GM18505 (cell line): ENCODE measurements around the gene ARF3.
"Not testable (repeated sequence)": the region's sequence is repeated elsewhere in the genome, so short reads cannot be mapped to it uniquely, and the experiment has no call there.

Source experiments
- ATAC-seq: cut with Tn5 transposase; IDR thresholded peaks from one replicate; pipeline ENCODE4 v1.9.1; 2021; ENCODE audit not compliant: unreplicated experiment
- POLR2A ChIP-seq: IDR thresholded peaks from 4 replicates; pipeline ENCODE4 v1.6.1; 2011; ENCODE audit warnings: borderline replicate concordance; ENCODE audit not compliant: insufficient read depth, insufficient read length; ENCODE audit errors: extremely low read depth

Gene ARF3

DNA sequence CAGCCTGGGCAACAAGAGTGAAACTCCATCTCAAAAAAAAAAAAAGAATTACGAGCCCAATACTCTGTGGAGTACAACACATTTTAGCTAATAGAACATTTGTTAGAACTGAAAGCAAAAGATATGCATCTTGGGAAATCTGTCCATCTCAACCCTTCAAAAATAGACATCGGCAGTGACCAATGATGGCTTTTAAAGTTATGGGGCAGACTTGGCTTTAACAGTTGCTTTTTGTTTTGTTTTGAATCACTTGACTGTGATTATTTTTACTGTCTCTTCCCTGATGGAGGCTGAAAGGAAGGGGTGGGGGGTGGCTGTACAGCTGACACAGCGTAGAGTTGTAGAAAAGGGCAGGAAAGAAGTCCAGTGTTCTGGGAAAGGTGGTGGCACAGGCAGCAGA, 34.2 kb downstream of the ARF3 start:
- ATAC-seq, result no peak
- no peak for TF ChIP-seq POLR2A

DNA sequence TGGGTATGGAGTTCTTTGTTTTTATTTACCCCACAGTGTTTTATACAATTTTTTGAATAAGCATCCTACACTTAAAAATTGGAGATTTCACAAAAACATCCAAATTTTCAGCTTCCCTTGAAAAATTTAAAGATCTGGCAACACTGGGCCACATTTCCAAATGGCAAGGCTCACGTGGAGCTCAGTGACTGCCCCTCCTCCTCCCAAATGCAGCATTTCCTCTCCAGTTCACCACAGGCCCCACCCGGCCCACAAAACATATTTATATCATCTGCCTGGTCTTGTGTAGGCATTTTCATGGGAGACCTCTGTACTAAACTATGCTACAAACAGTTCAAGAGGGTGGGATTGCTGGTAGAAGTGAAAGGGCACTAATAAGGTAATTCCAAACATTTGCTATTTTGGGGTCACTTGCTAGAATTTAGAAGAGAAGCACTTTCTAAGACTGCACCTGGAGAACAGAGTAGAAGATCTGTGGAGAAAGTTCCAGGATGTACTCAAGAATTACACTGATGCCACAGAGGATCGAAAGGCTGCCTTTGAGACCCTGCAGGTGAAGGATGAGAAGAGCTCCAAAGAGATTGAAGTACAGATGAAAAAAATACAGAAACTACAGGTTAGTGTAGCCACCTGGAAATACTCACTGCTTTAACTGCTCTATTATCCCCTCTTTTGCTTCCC, 39.3 kb downstream of the ARF3 start:
- no peak for TF ChIP-seq POLR2A

DNA sequence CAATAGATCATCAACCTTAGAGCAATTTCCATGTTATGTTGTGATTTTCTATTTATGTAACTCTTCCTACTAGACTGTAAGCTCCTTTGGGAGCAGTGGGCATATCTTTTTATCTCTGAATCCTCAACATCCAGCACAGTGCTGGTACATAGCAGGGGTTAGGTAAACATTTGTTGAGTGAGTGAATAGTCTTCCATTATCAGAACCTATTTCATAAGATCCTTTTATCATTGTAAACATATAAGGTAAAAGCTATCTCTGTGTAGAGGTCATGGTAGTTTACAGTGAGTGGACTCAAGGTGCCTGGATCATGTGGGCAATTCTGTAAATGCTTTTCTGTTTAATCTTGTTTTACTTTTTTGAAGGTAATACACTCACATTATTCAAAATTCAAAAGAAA, 47.1 kb downstream of the ARF3 start:
- no peak for TF ChIP-seq POLR2A
- ATAC-seq, result no peak

More for the DNA sequence above, 39.3 kb downstream of the ARF3 start:
- no peak for ATAC-seq

DNA sequence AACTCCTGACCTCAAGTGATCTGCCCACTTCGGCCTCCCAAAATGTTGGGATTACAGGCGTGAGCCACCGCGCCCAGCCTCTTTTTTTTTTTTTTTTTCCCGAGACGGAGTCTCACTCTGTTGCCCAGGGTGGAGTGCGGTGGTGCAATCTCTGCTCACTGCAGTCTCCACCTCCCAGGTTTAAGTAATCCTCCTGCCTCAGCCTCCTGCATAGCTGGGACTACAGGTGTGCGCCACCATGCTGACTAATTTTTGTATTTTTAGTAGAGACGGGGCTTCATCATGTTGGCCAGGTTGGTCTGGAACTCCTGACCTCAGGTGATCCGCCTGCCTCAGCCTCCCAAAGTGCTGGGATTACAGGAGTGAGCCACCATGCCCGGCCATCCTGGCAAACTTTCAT, 47.6 kb downstream of the ARF3 start:
- not testable (repeated sequence) for ATAC-seq

DNA sequence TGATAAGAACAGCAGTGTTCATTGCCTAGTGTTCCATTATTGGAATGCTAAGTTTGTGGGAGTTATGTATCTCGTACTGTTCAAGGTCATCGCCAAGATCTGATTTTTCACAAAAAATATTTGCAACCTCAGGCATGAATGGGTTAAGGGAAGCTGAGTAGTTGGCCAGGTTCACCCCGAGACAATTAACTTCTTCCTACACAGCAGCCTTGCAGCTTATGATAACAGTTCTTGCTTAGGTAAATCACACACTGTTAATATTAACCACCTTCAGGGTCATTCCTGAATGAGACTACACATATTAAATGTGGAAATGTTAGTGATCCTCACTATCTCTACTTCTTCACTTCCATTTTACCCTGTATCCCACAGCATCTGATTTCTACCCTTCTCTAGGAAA, 50.0 kb downstream of the ARF3 start:
- no peak for ATAC-seq

DNA sequence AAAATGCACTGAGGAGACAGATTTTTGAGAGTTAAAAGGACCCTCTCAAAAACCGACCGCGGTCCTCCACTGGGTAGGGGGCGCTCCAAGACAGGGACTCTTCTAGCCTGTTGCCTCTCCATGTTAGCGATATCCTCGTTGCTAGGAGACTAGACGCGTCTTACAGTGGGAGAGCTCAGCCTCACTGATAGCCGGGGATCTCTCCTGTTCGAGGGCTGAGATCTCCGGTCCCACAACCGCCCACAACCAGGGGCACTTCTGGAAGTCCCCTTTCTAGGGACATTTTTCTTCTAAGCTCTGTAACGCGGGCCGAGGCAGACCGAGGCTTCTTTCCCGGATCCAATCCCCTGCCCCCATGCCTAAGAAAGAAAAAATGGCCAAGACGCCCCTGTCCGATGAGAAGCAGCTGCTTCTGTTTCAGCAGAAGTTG, 53.3 kb downstream of the ARF3 start:
- peak; percentile 61 for ATAC-seq
- TF ChIP-seq POLR2A, result no peak

More for the DNA sequence above, 50.0 kb downstream of the ARF3 start:
- TF ChIP-seq POLR2A, result no peak

DNA sequence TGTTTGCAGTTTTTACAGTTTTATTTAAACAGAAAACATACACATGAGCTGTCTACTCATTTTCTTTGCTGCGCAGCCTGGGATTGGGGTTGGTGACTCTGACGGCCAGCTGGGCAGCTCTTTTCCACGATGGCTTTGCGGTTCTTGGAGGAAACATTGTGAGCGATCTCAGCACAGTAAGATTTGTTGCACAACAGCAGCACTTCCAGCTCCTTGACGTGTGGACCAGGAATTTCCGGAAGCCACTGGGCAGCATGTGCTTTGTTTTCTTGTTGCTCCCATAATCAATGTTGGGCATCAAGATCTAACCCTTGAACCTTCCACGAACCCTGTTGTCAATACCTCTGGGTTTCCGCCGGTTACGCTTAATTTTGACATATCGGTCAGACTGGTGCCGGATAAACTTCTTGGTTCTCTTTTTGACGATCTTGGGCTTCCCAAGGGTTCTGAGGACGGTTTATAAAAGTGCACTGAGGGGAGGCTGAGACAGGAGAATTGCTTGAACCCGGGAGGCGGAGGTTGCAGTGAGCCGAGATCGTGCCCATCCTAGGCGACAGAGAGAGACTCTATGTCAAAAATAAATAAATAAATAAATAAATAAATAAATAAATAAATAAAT, 53.8 kb downstream of the ARF3 start:
- ATAC-seq, result no peak
- TF ChIP-seq POLR2A, result no peak

DNA sequence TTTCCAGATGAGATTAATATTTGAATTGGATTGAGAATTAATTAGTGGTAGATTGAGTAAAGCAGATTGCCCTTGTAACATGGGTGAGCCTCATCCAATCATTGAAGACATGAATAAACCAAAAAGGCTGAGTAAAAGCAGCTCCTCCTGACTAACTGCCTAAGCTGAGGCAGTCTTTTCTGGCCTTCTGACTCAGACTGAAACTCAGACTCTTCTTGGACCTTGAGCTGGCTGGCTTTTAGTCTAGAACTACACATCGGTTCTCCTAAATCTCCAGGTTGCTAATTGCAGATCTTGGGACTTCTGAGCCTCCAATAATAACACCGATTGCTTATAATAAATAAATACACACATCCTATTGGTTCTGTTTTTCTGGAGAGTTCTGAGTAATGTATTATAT, 56.0 kb downstream of the ARF3 start:
- no peak for TF ChIP-seq POLR2A
- ATAC-seq, result no peak

DNA sequence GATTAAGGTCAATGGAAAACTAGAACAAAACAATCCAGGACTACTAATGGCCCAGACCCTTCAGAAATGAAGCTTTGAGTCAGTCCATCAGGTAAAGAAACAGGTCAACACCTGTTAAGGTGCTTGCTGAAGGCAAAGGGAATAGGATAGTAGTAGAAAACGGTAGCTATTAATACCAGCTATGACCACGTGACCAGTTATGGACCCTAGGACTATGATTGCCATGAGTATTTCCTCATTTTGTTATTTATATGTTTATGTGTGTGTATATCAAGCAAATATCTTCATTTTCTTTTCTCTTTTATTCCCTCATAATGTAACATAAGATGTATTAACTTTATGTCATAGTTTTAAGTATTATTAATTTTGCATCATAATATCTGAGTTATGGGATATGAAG, 57.6 kb downstream of the ARF3 start:
- no peak for ATAC-seq
- no peak for TF ChIP-seq POLR2A

DNA sequence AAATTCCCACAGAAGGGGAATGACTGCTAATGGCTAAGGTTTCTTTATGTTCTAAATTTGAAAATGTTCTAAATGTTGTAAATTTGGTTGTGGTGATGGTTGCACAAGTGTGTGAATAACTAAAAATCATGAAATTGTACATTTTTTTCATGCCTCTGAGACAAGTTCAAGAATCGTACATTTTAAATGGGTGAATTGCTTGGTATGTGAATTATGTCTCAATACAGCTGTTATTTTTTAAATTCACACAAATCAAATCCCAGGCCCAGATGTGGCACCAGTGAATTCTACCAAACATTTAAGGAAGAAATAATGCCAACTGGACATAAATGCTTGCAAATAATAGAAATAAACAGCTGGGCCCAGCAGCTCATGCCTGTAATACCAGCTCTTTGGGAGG, 63.0 kb downstream of the ARF3 start:
- no peak for ATAC-seq
- TF ChIP-seq POLR2A, result no peak

DNA sequence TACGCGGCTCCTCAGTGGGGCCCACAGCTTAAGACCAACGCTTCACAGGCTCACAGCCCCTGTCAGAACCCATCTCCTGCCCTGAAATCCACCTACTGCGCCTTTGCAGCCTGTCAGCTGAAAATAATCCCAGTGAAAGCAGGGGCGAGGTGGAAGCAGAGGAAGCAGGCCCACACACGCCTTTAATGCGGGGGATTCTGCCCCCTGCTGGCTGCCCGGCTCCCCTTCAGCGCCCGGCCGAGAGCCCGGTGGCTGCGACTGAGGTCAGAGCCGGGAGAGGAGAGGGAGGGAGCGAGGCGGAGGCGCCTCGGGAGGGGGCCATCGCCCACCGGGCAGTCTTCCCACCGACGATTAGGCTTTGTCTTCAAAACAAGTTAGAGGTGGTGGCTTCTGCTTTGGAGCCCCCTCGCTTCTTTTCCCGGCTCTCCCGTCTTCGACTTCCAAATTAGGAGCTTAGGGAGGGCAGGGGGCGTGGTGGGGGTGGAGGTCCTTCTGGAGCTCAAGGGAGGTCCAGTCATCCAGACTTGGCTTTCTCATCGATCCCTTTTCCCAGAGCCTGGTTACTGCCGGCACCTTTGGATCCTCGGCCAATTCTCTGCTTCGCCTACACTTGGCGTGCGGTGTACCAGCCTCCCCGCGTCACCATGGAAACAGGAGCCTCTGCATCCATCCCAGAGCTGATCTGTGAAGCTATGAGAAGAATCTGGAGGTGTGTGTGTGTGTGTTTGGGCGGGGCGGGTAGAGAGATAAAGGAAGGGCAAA, 66.4 kb downstream of the ARF3 start:
- TF ChIP-seq POLR2A, result no peak
- no peak for ATAC-seq

DNA sequence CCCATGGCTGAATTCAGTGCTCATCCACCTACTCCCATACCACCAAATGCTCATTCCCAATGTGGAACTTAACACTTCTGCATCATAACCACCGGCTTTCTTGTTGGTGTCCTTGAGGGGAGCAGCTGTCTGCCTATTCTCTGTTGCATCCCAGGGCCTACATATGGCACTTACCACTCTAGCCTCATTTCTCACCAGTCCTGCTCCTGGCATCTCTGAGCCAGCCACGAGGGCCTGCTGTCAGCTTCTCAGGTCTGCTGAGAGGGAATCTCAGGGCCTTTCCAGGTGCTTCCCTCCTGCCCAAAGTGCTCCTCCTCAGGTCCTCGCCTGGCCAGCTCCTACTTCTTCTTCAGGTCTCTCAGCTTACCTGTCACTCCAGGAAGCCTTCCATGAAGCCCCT, 67.6 kb downstream of the ARF3 start:
- no peak for ATAC-seq
- no peak for TF ChIP-seq POLR2A
